IPS-11a (cell line): ENCODE measurements around the gene PRICKLE4.
"Not testable (repeated sequence)": the region's sequence is repeated elsewhere in the genome, so short reads cannot be mapped to it uniquely, and the experiment has no call there.

Experiments used
- H3K4me3 ChIP-seq: one replicate; pipeline ENCODE4 v1.5.1; 2013; ENCODE audit warnings: low read depth, low read length, control low read depth

The PRICKLE4 gene

GRCh38 chr6:41743406-41744235 is 37.0 kb upstream of the PRICKLE4 start:
- no peak overlapping the region for H3K4me3 ChIP-seq

- H3K4me3 ChIP-seq, result no peak overlapping the region
These were observed 36.3 kb upstream of the PRICKLE4 start for GRCh38 chr6:41744236-41744787.

- no peak overlapping the region for H3K4me3 ChIP-seq
These were observed 34.5 kb upstream of the PRICKLE4 start for GRCh38 chr6:41746107-41746506.

- no peak within 1 kb of the TSS for H3K4me3 ChIP-seq
These were observed 33.1 kb upstream of the PRICKLE4 start, which contains the start of gene PGC for GRCh38 chr6:41747256-41748101. Gene PGC (minus strand): TSS chr6:41747397. CDS start chr6:41747334, 63 bp downstream.

GRCh38 chr6:41748102-41748477 is 32.5 kb upstream of the PRICKLE4 start:
- H3K4me3 ChIP-seq, result no peak overlapping the region

- no peak overlapping the region for H3K4me3 ChIP-seq
These were observed 32.0 kb upstream of the PRICKLE4 start for GRCh38 chr6:41748542-41748941.

GRCh38 chr6:41750374-41750773 is 30.2 kb upstream of the PRICKLE4 start:
- H3K4me3 ChIP-seq, result no peak overlapping the region

GRCh38 chr6:41755895-41756294 is 24.7 kb upstream of the PRICKLE4 start:
- no peak overlapping the region for H3K4me3 ChIP-seq

GRCh38 chr6:41756354-41756753 is 24.2 kb upstream of the PRICKLE4 start:
- no peak overlapping the region for H3K4me3 ChIP-seq

GRCh38 chr6:41757271-41757670 is 23.3 kb upstream of the PRICKLE4 start:
- no peak overlapping the region for H3K4me3 ChIP-seq

- no peak overlapping the region for H3K4me3 ChIP-seq
These were observed 22.5 kb upstream of the PRICKLE4 start for GRCh38 chr6:41757931-41758640.

- no peak overlapping the region for H3K4me3 ChIP-seq
These were observed 21.9 kb upstream of the PRICKLE4 start for GRCh38 chr6:41758641-41759035.

GRCh38 chr6:41759106-41759904 is 21.3 kb upstream of the PRICKLE4 start:
- H3K4me3 ChIP-seq, result no peak overlapping the region

GRCh38 chr6:41759905-41760579 is 20.5 kb upstream of the PRICKLE4 start:
- H3K4me3 ChIP-seq, result no peak overlapping the region

GRCh38 chr6:41763470-41763869 is 17.1 kb upstream of the PRICKLE4 start:
- H3K4me3 ChIP-seq, result no peak overlapping the region

- H3K4me3 ChIP-seq, result not testable (repeated sequence)
These were observed 14.4 kb upstream of the PRICKLE4 start for GRCh38 chr6:41766043-41766664.

- no peak overlapping the region for H3K4me3 ChIP-seq
These were observed 13.3 kb upstream of the PRICKLE4 start for GRCh38 chr6:41767112-41767833.

GRCh38 chr6:41768545-41769308 is 11.9 kb upstream of the PRICKLE4 start:
- H3K4me3 ChIP-seq, result no peak overlapping the region
